ENCODE results near the gene EPB41L2. TPM values are rescaled to one million over a fixed set of nuclear protein-coding genes. Genes with fewer than 3 reads are reported as not detected.

Gene EPB41L2
- total and polyA plus RNA-seq, 10 donors, result 19.3 to 210 (median 123) TPM

DNA sequence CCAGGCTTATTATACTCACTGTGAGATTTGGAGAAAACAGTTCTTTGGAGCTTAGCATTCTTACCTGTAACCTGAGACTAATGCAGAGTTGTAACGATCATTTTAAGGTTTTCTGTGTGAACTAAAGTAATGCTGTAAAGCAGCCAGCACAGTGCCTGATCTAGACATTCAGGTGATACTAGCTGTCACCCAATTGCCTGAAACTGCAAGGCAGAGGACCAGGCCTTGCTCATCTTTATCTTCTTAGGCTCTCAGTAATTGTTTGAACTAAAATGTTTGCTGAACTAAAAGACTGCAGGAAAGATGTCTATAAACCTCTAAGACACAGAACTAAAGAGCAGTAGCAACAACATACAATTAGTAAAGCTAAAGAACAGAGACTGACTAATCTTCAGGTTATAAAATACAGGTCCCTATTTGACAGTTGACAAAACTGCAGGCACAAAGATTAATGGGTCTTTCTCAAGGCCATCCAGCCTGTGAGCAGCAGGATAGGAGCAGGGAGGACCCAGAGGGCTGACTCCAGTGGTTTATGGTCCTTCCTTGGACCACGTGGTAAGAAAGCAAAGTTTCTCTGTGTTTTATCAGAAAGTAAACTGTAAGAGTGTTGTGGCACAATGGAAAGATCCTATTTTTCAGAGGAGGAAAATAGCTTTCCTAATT is 204.4 kb downstream of the EPB41L2 start:
- TF ChIP-seq POLR2AphosphoS5 (IDR thresholded peaks at IDR 0.05) (no peak), POLR2A (IDR thresholded peaks at IDR 0.05) (no peak)
- TF ChIP-seq, protein P1, sequence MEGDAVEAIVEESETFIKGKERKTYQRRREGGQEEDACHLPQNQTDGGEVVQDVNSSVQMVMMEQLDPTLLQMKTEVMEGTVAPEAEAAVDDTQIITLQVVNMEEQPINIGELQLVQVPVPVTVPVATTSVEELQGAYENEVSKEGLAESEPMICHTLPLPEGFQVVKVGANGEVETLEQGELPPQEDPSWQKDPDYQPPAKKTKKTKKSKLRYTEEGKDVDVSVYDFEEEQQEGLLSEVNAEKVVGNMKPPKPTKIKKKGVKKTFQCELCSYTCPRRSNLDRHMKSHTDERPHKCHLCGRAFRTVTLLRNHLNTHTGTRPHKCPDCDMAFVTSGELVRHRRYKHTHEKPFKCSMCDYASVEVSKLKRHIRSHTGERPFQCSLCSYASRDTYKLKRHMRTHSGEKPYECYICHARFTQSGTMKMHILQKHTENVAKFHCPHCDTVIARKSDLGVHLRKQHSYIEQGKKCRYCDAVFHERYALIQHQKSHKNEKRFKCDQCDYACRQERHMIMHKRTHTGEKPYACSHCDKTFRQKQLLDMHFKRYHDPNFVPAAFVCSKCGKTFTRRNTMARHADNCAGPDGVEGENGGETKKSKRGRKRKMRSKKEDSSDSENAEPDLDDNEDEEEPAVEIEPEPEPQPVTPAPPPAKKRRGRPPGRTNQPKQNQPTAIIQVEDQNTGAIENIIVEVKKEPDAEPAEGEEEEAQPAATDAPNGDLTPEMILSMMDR (IDR thresholded peaks at IDR 0.05 in 8 of 11, conservative IDR thresholded peaks at IDR 0.05 in 3 of 11), result no peak
- Histone ChIP-seq H3K27me3 (replicated peaks in 1 of 7) (no peaks in the 10 kb centered on the region), H3K27ac (no peak overlapping the region), H3K4me3 (no peak overlapping the region), H3K4me1 (no peaks in the 10 kb centered on the region), H3K9me3 (no peaks in the 10 kb centered on the region), H3K36me3 (peaks cover 0 to 70% (median 3%) of the 10 kb centered on the region in 6 donors)
- no peak for DNase-seq
- intact Hi-C loops (cut with DNase I; ENCODE audit: low total_unique reads), result no loop called here
- 70 to 84% (median 76%) methylated on average over 2 of the region's 2 CpGs for WGBS, 5 donors

DNA sequence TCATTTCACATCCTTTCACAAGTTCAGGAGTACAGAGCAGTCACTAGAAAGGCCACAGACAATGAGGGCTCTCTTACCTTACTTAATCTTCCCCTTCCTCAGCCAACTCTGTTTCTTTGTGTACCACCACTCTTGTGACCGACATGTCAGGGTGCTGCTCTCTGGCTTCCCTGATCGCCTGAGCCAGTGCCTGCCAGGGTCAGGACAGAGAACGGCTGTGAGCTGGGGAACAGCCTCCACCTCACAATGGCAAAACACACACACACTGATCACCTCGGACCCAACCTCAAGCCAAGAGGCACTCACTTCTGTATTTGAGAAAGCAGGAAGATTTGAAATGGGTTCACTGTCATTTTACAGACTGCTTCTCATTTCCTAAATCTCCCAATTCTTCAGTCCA is 205.0 kb downstream of the EPB41L2 start:
- Histone ChIP-seq H3K4me3 (no peak overlapping the region), H3K9me3 (no peaks in the 10 kb centered on the region), H3K4me1 (no peaks in the 10 kb centered on the region), H3K36me3 (peaks cover 0 to 70% (median 2%) of the 10 kb centered on the region in 6 donors), H3K27me3 (replicated peaks in 1 of 7) (no peaks in the 10 kb centered on the region), H3K27ac (no peak overlapping the region)
- intact Hi-C loops (cut with DNase I; ENCODE audit: low total_unique reads), result no loop called here
- no peak for TF ChIP-seq POLR2A (IDR thresholded peaks at IDR 0.05)
- no peak for TF ChIP-seq POLR2AphosphoS5 (IDR thresholded peaks at IDR 0.05)
- TF ChIP-seq, protein P1 (IDR thresholded peaks at IDR 0.05 in 8 of 11, conservative IDR thresholded peaks at IDR 0.05 in 3 of 11), result no peak
- DNase-seq, result no peak
- WGBS, 5 donors, result 89 to 96% (median 95%) methylated on average over 4 of the region's 4 CpGs

DNA sequence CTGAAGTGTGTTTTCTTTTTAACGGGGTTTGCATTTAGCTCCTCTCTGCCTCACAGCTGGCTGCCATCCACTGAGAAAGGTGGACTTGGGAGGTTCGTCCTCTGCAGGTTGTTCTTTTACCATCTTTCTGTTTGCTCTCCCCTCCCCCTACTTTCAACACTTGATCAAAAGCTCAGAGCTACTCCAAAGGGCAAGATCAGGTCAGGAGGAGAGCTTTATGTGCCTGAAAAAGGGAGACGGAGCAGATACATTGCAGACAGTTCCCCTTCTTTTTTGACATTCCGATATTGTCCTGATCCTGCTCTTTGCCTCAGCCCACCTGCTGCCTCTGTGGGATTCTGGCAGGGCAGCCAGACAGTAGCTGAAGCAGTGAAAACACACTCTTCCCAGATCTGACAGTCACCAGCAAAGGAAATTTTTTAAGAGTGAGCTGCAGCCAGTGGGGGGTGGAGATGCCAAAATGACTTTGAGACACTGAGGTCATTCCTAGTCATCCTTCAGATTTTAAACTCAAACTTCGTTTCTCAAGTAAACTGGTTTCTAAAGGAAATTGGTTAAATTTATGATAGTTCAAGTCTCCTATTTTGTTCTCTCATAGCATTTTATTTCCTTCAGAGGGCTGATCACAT is 209.4 kb downstream of the EPB41L2 start:
- TF ChIP-seq, protein P1 (IDR thresholded peaks at IDR 0.05 in 8 of 11, conservative IDR thresholded peaks at IDR 0.05 in 3 of 11), result no peak
- no peak for TF ChIP-seq POLR2A (IDR thresholded peaks at IDR 0.05)
- no peak for TF ChIP-seq POLR2AphosphoS5 (IDR thresholded peaks at IDR 0.05)
- intact Hi-C loops (cut with DNase I; ENCODE audit: low total_unique reads), result no loop called here
- H3K27ac ChIP-seq, result no peak overlapping the region
- no peak for DNase-seq
- H3K36me3 ChIP-seq, result peaks cover 0 to 41% (median 0%) of the 10 kb centered on the region in 6 donors
- H3K9me3 ChIP-seq, result no peaks in the 10 kb centered on the region
- H3K4me3 ChIP-seq, result no peak overlapping the region
- no peaks in the 10 kb centered on the region for H3K27me3 ChIP-seq (replicated peaks in 1 of 7)
- peaks cover 0 to 9% (median 0%) of the 10 kb centered on the region in 6 donors for H3K4me1 ChIP-seq
- 78 to 90% (median 85%) methylated on average over 5 of the region's 5 CpGs for WGBS, 5 donors

DNA sequence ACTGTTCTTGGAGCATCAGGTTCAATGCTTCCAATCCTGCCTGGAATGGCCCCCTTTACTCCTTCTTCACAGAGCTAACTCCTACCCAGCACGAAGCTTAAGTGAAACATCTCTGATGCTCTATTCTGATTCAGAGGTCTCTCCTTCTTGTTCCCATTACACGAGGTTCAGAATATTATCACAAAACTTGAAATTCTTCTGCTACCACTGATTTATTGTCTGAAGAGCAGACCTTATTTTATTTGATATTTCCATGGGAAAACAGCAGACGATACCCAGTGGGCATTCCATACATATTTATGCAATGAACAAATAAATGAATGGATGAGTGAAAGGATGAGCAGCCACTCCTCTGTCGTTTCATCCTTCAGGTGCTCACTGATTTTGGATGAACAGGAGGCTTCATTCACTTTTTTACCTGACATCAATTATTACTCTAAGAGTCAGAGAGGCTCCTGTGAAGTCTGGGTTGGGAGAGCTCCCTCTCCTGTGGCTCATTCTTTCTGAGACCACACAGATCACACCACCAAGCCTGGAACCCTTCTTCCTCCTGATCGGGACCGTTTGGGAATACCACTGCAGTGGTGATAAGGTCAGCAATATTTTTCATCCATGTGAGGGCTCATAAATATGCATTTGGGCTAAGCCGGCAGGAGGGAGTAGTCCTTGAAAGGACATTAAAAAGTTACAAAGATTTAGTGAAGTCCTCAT is 210.0 kb downstream of the EPB41L2 start:
- Histone ChIP-seq H3K9me3 (no peaks in the 10 kb centered on the region), H3K4me1 (peaks cover 0 to 15% (median 1%) of the 10 kb centered on the region in 6 donors), H3K36me3 (peaks cover 0 to 35% (median 0%) of the 10 kb centered on the region in 6 donors), H3K27me3 (replicated peaks in 1 of 7) (no peaks in the 10 kb centered on the region), H3K27ac (no peak overlapping the region), H3K4me3 (no peak overlapping the region)
- DNase-seq, result no peak
- intact Hi-C loops (cut with DNase I; ENCODE audit: low total_unique reads), result no loop called here
- 78 to 88% (median 86%) methylated on average over 7 of the region's 7 CpGs for WGBS, 5 donors
- TF ChIP-seq POLR2A (IDR thresholded peaks at IDR 0.05), result no peak
- no peak for TF ChIP-seq POLR2AphosphoS5 (IDR thresholded peaks at IDR 0.05)
- TF ChIP-seq, protein P1 (IDR thresholded peaks at IDR 0.05 in 8 of 11, conservative IDR thresholded peaks at IDR 0.05 in 3 of 11), result no peak

Measured in spleen (tissue), 11 donors.